SK-N-SH treated with all-trans-retinoic acid at 6 μM for 48 hours (cell line): ENCODE results near the gene HRH2.

ENCODE experiments used
- ESRRG ChIP-seq: fragments of 250-450 bp; sonication (Bioruptor Pico); IDR thresholded peaks from 2 replicates; pipeline ENCODE4 v1.6.1; 2021; ENCODE audit warnings: mild to moderate bottlenecking
- ISL1 ChIP-seq: fragments of 250-450 bp; sonication (Bioruptor Pico); IDR thresholded peaks from 2 replicates; pipeline ENCODE4 v2.1.2; 2022; ENCODE audit warnings: mild to moderate bottlenecking, moderate library complexity
- SNAI2 ChIP-seq: fragments of 250-450 bp; sonication (Bioruptor Pico); IDR thresholded peaks from 2 replicates; pipeline ENCODE4 v1.5.0; 2020; ENCODE audit warnings: mild to moderate bottlenecking, moderate library complexity
- ZFP30 ChIP-seq: fragments of 450-650 bp; formaldehyde crosslinking; IDR thresholded peaks from 2 replicates; pipeline ENCODE4 v1.5.0; 2022; ENCODE audit warnings: mild to moderate bottlenecking, moderate library complexity
- ZNF565 ChIP-seq: fragments of 450-650 bp; formaldehyde crosslinking; conservative IDR thresholded peaks from 2 replicates; pipeline ENCODE4 v1.5.0; 2020; ENCODE audit warnings: low read depth, mild to moderate bottlenecking, moderate library complexity
- ZNF70 ChIP-seq: fragments of 450-650 bp; formaldehyde crosslinking; IDR thresholded peaks from 2 replicates; pipeline ENCODE4 v1.5.0; 2020; ENCODE audit warnings: mild to moderate bottlenecking, moderate library complexity
- TF ChIP-seq, protein P1 (sequence below): fragments of 250-450 bp; sonication (Bioruptor Pico); IDR thresholded peaks from 2 replicates; pipeline ENCODE4 v1.8.0; 2020; ENCODE audit warnings: mild to moderate bottlenecking, moderate library complexity, borderline replicate concordance

DNA sequence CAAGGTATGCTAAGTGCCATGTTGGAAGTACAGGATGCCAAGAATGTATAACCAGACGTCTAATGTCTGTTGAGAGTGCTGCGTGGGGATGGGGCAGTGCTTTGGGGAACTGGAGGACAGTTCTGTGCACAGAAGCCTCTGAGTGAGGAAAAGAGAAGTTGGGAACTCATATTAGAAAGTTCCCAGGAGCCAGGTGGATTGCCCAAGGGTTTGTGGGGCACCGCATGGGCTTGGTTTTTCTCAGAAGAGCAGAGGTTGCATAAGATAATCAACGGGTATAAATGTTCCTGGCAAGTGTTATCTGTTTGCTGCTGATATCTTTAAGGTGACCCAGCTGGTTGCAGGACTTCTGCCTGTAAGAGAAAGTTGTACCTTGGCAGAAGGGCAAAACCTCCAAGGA, 13.1 kb downstream of the HRH2 start:
- TF ChIP-seq, protein P1, sequence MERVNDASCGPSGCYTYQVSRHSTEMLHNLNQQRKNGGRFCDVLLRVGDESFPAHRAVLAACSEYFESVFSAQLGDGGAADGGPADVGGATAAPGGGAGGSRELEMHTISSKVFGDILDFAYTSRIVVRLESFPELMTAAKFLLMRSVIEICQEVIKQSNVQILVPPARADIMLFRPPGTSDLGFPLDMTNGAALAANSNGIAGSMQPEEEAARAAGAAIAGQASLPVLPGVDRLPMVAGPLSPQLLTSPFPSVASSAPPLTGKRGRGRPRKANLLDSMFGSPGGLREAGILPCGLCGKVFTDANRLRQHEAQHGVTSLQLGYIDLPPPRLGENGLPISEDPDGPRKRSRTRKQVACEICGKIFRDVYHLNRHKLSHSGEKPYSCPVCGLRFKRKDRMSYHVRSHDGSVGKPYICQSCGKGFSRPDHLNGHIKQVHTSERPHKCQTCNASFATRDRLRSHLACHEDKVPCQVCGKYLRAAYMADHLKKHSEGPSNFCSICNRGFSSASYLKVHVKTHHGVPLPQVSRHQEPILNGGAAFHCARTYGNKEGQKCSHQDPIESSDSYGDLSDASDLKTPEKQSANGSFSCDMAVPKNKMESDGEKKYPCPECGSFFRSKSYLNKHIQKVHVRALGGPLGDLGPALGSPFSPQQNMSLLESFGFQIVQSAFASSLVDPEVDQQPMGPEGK (CRISPR knock-in tag), result no peak
- TF ChIP-seq ISL1 (CRISPR knock-in tag) (no peak), ZNF70 (CRISPR knock-in tag) (no peak), ZFP30 (CRISPR knock-in tag) (no peak), ESRRG (CRISPR knock-in tag) (no peak), SNAI2 (CRISPR knock-in tag) (no peak), ZNF565 (CRISPR knock-in tag) (no peak)
